ENCODE data around the gene TRRAP. TPM values are rescaled to one million over a fixed set of nuclear protein-coding genes. Genes with fewer than 3 reads are reported as not detected.

The TRRAP gene
- total and polyA plus RNA-seq, 2 of the 4 experiments (the other 2 are of a cell fraction) = 12.5 to 18.1 TPM

- no peak overlapping the region for H4K91ac ChIP-seq (ENCODE audit: insufficient read depth, low read depth, low read length)
- no peak overlapping the region for H3K14ac ChIP-seq (replicated peaks; ENCODE audit: low read depth, low read length)
- ATAC-seq (ENCODE audit: low read depth) = no peak
- H3K56ac ChIP-seq (ENCODE audit: extremely low read depth, insufficient read depth, low read length) = no peak overlapping the region
- no peaks in the 10 kb centered on the region for H3K4me1 ChIP-seq (ENCODE audit: control insufficient read depth, insufficient read depth, low read length)
- H2BK20ac ChIP-seq (ENCODE audit: low read depth, low read length) = no peak overlapping the region
- no peak overlapping the region for H3K4me3 ChIP-seq (ENCODE audit: insufficient read depth, low read depth, low read length)
- peak overlapping the region; percentile 40 for H2AK9ac ChIP-seq (replicated peaks; ENCODE audit: low read depth, low read length, poor library complexity)
- peaks cover 5% of the 10 kb centered on the region; the same call in 1 of the 2 replicates for H3K9me1 ChIP-seq (ENCODE audit: insufficient read depth, low read length)
- H3K27me3 ChIP-seq (ENCODE audit: control insufficient read depth, insufficient read depth, low read length) = no peaks in the 10 kb centered on the region
- H3K18ac ChIP-seq (ENCODE audit: low read depth, low read length) = no peak overlapping the region
- H3K23ac ChIP-seq (ENCODE audit: low read depth, low read length) = no peak overlapping the region
- H2BK15ac ChIP-seq (ENCODE audit: low read depth, low read length) = no peak overlapping the region
- WGBS, 2 experiments (ENCODE audit: extremely low coverage in 2 of 2, insufficient read length in 1 of 2) = 100% methylated on average over 2 of the region's 10 CpGs; no CpG with 5 or more reads in 1 of the 2 experiments
- H2BK5ac ChIP-seq (ENCODE audit: low read depth, low read length, poor library complexity, severe bottlenecking) = no peak overlapping the region
- H2BK120ac ChIP-seq (ENCODE audit: low read depth, low read length) = no peak overlapping the region
- H3K4me2 ChIP-seq (ENCODE audit: low read depth, low read length) = no peak overlapping the region
- no peaks in the 10 kb centered on the region for H4K20me1 ChIP-seq (ENCODE audit: insufficient read depth, low read length)
- H3K4ac ChIP-seq (ENCODE audit: low read depth, low read length) = no peak overlapping the region
- intact Hi-C loops (cut with micrococcal nuclease) = no loop called here
- H3K9me3 ChIP-seq (ENCODE audit: control insufficient read depth, insufficient read depth, low read length) = no peaks in the 10 kb centered on the region
- no peak overlapping the region for H4K8ac ChIP-seq (ENCODE audit: low read depth in 2 of 2, low read length in 2 of 2)
- no peak for TF ChIP-seq BHLHE40 (IDR thresholded peaks at IDR 0.05; ENCODE audit: low read depth, low read length)
- no peak for TF ChIP-seq SMC3 (IDR thresholded peaks at IDR 0.05; ENCODE audit: low read depth, low read length)
- dilution Hi-C loops (cut with HindIII; ENCODE audit: low sequenced_read_pairs, unreplicated experiment) = no loop called here
- no peak for DNase-seq
- no peak overlapping the region for H3K27ac ChIP-seq (ENCODE audit: insufficient read depth, low read length)
- no peak overlapping the region for H3K9ac ChIP-seq (ENCODE audit: low read depth, low read length)
- no peak overlapping the region for H2AFZ ChIP-seq (replicated peaks; ENCODE audit: low read length, poor library complexity)
- BruUV-seq (replicated peaks) = no TSS peak
- no peak overlapping the region for H4K5ac ChIP-seq (ENCODE audit: low read depth, low read length)
- peaks cover 2 to 6% of the 10 kb centered on the region in 2 experiments; a peak in 2 of 4 replicates for H3K79me1 ChIP-seq (ENCODE audit: low read depth in 1 of 2, low read length in 2 of 2)
- no peak overlapping the region for H2AK5ac ChIP-seq (ENCODE audit: low read depth, low read length)
- peaks cover 72% of the 10 kb centered on the region for H3K36me3 ChIP-seq (ENCODE audit: control insufficient read depth, insufficient read depth, low read length)
- CTCF ChIA-PET = interaction anchor here (0.6 kb wide), 1 partner anchor 11 kb away, joined by 3 read pairs; no protein-coding TSS in a partner anchor
- POLR2A ChIA-PET (ENCODE audit: unreplicated experiment) = interaction anchor here (0.6 kb wide), 1 partner anchor 161 kb away, joined by 8 read pairs; no protein-coding TSS in a partner anchor
- in situ Hi-C loops (cut with MboI; ENCODE audit: low sequenced_read_pairs) = no loop called here
Measured at GRCh38 chr7:98998821-98999725, 120.7 kb downstream of the TRRAP start.
